ENCODE data around the gene AGBL1. TPM values are rescaled to one million over a fixed set of nuclear protein-coding genes. Genes with fewer than 3 reads are reported as not detected.

The AGBL1 gene
- total and polyA plus RNA-seq, 4 donors: not detected

DNA sequence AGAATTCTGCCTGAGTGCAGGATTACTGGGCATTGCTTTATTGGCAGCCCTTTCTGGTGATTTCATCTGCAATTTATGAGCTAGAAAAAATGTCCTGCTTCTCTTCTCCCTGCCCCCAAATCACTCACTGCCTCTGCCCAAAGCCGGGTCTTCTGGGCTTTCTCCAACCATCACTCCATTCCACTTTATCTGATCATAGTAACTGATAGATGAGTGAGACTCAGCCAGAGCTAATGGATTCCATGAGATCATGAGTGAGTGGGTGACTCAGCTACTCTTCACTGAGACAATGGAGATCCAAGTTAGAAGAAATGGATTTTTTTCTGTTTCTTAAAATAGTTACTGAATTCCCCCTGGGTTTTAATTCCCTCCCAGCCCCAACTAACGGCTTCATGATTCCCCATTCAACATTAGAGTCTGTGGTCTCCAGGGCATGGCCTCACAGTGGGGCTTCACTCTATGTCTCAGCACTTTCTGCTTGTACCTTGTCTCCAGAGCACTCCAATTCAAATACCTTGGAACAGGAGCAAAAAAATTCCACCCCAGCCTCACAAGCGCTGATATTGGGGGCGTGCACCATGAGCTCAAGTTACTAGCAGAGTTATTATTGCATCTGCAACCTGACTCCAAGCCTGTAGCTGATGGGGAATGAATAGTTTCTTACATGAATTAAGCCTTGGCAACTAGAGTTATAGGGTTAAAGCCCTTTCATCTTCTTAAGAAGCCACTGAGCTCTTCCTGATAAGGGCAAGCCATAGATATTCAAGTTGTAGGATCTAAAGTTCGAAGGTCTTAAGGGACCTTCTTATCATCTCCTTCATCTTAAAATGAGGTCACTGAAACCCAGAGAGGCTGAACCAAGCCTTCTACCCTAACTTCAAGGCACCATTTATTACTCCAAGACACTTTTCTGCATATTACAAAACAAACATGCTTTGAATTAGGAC is 85.9 kb downstream of the AGBL1 start (continued):
- no peak for TF ChIP-seq JUND (IDR thresholded peaks at IDR 0.05)

DNA sequence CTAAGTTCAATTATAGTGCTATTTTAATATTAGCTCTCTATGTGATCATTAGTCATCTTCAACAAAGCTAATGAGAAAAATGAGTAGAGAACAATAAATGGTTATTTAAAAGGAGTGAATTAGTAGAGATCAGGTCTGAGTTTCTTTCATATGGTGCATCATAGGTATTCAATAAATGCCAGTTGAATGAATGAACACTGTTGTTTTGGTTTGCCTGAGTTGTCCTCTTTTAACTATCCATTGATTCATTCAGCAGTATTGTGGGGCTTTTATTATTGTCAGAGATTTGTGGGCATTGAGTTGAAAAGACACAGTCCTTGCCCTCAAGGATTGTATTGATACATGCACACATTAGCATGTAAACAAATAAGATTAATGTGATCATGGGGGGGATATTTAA is 88.2 kb downstream of the AGBL1 start:
- Histone ChIP-seq H3K36me3 (ENCODE audit: control insufficient read depth in 4 of 4, insufficient read depth in 3 of 4, low read depth in 1 of 4, low read length in 3 of 4) (no peaks in the 10 kb centered on the region), H3K9ac (ENCODE audit: low read depth in 1 of 2, low read length in 2 of 2) (no peak overlapping the region), H3K9me3 (ENCODE audit: control insufficient read depth in 4 of 4, low read length in 3 of 4) (no peaks in the 10 kb centered on the region), H3K4me3 (ENCODE audit: low read depth in 1 of 3, low read length in 3 of 3) (no peak overlapping the region), H3K4me1 (ENCODE audit: control insufficient read depth in 4 of 4, insufficient read depth in 4 of 4, low read length in 3 of 4) (no peaks in the 10 kb centered on the region), H3K27me3 (ENCODE audit: control insufficient read depth in 4 of 4, insufficient read depth in 4 of 4, low read length in 3 of 4) (no peaks in the 10 kb centered on the region), H3K27ac (ENCODE audit: low read depth in 1 of 2, low read length in 2 of 2) (no peak overlapping the region)
- TF ChIP-seq SP1 (IDR thresholded peaks at IDR 0.05) (no peak), YY1 (IDR thresholded peaks at IDR 0.05) (no peak), GABPA (IDR thresholded peaks at IDR 0.05 in 1 of 2, conservative IDR thresholded peaks at IDR 0.05 in 1 of 2) (no peak), NR2F2 (IDR thresholded peaks at IDR 0.05) (no peak), EGR1 (IDR thresholded peaks at IDR 0.05; ENCODE audit: low read depth in 2 of 2) (no peak), RXRA (IDR thresholded peaks at IDR 0.05) (no peak), RAD21 (IDR thresholded peaks at IDR 0.05) (no peak), TAF1 (conservative IDR thresholded peaks at IDR 0.05) (no peak), JUND (IDR thresholded peaks at IDR 0.05) (no peak), FOXA2 (IDR thresholded peaks at IDR 0.05) (no peak), HNF4G (IDR thresholded peaks at IDR 0.05) (no peak)
- TF ChIP-seq, protein P1, sequence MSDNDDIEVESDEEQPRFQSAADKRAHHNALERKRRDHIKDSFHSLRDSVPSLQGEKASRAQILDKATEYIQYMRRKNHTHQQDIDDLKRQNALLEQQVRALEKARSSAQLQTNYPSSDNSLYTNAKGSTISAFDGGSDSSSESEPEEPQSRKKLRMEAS (IDR thresholded peaks at IDR 0.05): no peak
- TF ChIP-seq, protein P2, sequence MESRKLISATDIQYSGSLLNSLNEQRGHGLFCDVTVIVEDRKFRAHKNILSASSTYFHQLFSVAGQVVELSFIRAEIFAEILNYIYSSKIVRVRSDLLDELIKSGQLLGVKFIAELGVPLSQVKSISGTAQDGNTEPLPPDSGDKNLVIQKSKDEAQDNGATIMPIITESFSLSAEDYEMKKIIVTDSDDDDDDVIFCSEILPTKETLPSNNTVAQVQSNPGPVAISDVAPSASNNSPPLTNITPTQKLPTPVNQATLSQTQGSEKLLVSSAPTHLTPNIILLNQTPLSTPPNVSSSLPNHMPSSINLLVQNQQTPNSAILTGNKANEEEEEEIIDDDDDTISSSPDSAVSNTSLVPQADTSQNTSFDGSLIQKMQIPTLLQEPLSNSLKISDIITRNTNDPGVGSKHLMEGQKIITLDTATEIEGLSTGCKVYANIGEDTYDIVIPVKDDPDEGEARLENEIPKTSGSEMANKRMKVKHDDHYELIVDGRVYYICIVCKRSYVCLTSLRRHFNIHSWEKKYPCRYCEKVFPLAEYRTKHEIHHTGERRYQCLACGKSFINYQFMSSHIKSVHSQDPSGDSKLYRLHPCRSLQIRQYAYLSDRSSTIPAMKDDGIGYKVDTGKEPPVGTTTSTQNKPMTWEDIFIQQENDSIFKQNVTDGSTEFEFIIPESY (IDR thresholded peaks at IDR 0.05): no peak
- TF ChIP-seq, protein P3, sequence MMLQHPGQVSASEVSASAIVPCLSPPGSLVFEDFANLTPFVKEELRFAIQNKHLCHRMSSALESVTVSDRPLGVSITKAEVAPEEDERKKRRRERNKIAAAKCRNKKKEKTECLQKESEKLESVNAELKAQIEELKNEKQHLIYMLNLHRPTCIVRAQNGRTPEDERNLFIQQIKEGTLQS (IDR thresholded peaks at IDR 0.05): no peak
- TF ChIP-seq, protein P4, sequence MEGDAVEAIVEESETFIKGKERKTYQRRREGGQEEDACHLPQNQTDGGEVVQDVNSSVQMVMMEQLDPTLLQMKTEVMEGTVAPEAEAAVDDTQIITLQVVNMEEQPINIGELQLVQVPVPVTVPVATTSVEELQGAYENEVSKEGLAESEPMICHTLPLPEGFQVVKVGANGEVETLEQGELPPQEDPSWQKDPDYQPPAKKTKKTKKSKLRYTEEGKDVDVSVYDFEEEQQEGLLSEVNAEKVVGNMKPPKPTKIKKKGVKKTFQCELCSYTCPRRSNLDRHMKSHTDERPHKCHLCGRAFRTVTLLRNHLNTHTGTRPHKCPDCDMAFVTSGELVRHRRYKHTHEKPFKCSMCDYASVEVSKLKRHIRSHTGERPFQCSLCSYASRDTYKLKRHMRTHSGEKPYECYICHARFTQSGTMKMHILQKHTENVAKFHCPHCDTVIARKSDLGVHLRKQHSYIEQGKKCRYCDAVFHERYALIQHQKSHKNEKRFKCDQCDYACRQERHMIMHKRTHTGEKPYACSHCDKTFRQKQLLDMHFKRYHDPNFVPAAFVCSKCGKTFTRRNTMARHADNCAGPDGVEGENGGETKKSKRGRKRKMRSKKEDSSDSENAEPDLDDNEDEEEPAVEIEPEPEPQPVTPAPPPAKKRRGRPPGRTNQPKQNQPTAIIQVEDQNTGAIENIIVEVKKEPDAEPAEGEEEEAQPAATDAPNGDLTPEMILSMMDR (IDR thresholded peaks at IDR 0.05; ENCODE audit: low read depth, low read length, missing input control): no peak
- TF ChIP-seq, protein P5, sequence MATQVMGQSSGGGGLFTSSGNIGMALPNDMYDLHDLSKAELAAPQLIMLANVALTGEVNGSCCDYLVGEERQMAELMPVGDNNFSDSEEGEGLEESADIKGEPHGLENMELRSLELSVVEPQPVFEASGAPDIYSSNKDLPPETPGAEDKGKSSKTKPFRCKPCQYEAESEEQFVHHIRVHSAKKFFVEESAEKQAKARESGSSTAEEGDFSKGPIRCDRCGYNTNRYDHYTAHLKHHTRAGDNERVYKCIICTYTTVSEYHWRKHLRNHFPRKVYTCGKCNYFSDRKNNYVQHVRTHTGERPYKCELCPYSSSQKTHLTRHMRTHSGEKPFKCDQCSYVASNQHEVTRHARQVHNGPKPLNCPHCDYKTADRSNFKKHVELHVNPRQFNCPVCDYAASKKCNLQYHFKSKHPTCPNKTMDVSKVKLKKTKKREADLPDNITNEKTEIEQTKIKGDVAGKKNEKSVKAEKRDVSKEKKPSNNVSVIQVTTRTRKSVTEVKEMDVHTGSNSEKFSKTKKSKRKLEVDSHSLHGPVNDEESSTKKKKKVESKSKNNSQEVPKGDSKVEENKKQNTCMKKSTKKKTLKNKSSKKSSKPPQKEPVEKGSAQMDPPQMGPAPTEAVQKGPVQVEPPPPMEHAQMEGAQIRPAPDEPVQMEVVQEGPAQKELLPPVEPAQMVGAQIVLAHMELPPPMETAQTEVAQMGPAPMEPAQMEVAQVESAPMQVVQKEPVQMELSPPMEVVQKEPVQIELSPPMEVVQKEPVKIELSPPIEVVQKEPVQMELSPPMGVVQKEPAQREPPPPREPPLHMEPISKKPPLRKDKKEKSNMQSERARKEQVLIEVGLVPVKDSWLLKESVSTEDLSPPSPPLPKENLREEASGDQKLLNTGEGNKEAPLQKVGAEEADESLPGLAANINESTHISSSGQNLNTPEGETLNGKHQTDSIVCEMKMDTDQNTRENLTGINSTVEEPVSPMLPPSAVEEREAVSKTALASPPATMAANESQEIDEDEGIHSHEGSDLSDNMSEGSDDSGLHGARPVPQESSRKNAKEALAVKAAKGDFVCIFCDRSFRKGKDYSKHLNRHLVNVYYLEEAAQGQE (IDR thresholded peaks at IDR 0.05): no peak
- DNase-seq (ENCODE audit: low spot score): no peak
